Astrocyte (in vitro differentiated cells and primary cell): ENCODE measurements around the gene TRIM73.
"Not testable (repeated sequence)": the region's sequence is repeated elsewhere in the genome, so short reads cannot be mapped to it uniquely, and the experiment has no call there.

Experiments
- EZH2 ChIP-seq: IDR thresholded peaks from 2 replicates; pipeline ENCODE4 v1.6.1; 2012; ENCODE audit warnings: mild to moderate bottlenecking, low read length, inconsistent platforms; ENCODE audit not compliant: insufficient read depth
- TF ChIP-seq, protein P1 (sequence below): IDR thresholded peaks from 2 replicates; pipeline ENCODE4 v1.5.1; 2011; ENCODE audit warnings: low read depth, mild to moderate bottlenecking, inconsistent platforms, low read length, moderate library complexity; ENCODE audit not compliant: insufficient read depth

DNA sequence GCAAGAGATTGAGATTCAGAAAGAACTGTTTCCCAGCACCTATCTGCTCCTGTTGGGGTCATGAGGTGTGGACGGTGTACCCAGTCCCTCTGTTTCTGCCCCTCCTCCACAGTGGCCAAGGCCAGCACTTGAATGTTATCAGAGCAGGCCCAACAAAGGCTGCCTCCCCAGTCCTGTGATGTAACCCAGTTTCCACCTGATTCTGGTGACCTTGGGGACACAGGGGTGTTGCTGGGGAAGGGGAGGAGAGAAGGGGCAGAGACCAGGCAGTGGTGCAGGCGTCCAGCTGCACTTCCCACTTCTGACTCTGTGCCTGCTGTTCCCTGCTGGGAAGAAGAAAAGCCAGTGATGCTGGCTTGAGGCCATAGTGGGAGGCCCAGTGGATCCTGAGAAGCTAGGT is 2.4 kb downstream of the TRIM73 start:
- TF ChIP-seq, protein P1, sequence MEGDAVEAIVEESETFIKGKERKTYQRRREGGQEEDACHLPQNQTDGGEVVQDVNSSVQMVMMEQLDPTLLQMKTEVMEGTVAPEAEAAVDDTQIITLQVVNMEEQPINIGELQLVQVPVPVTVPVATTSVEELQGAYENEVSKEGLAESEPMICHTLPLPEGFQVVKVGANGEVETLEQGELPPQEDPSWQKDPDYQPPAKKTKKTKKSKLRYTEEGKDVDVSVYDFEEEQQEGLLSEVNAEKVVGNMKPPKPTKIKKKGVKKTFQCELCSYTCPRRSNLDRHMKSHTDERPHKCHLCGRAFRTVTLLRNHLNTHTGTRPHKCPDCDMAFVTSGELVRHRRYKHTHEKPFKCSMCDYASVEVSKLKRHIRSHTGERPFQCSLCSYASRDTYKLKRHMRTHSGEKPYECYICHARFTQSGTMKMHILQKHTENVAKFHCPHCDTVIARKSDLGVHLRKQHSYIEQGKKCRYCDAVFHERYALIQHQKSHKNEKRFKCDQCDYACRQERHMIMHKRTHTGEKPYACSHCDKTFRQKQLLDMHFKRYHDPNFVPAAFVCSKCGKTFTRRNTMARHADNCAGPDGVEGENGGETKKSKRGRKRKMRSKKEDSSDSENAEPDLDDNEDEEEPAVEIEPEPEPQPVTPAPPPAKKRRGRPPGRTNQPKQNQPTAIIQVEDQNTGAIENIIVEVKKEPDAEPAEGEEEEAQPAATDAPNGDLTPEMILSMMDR, result not testable (repeated sequence)
- TF ChIP-seq EZH2, result not testable (repeated sequence)
